HG03558 (cell line): ENCODE measurements around the gene PSMF1.
"Not testable (repeated sequence)": the region's sequence is repeated elsewhere in the genome, so short reads cannot be mapped to it uniquely, and the experiment has no call there.

Experiments used
- ATAC-seq: cut with Tn5 transposase; IDR thresholded peaks from one replicate; pipeline ENCODE4 v1.9.1; 2021; ENCODE audit warnings: moderate number of reproducible peaks; ENCODE audit not compliant: unreplicated experiment; ENCODE audit errors: extremely low read depth

The PSMF1 gene

GRCh38 chr20:1121429-1121828, 3.0 kb downstream of the PSMF1 start:
- ATAC-seq: no peak

DNA sequence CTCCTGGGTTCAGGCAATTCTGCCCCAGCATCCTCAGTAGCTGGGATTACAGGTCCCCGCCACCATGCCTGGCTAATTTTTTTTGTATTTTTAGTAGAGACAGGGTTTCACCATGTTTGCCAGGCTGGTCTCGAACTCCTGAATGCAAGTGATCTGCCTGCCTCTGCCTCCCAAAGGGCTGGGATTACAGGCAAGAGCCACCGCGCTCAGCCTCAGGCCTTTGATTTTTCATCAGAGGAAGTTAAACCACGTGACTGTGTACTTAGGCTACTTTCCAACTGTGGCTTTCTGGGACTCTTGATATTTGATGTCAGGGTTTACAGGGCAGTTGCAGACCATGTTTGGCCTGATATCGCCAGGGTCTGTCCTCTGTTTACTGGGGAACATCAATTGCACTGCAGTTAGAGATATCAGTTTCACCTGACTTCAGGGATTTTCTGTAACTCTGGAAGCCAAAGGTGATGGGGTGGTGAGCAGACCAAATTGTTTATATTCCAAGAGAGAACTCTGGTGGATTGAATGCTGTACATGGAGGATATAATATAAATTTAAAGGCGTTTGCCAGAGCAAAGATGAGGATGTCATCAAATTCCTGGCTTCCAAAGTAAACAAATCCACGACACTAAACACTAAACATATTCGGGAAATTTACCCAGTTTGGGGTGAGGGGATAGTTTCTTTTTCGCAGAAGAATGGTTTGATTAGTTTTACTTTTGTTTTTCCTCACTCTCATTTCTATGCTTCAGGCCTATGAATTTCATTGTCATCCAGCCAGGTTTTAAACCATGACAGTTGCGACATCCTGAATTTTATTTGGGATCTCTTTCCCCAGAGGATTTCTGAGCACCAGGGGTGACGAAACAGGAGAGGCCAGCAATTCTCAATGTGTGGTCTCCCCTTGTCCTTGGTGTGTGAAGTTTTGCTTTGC, 4.2 kb downstream of the PSMF1 start:
- no peak for ATAC-seq

DNA sequence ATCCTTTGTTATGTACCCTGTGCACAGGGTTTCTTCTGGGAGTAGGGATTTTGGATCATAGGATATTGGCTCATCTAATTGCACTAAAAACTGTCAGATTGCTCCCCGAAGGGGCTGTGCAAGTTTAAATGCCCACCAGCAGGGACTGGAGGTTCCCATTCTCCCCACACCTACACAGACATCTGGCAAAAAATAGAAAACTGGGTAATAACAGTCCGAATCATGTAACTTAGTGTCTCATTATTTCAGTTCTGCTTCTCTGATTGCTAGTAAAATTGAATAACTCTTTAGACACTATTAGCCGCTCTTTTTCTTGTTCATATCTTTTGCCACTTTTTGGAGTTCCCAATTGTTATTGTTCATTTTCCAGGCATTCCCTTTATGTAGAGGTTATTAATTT, 5.3 kb downstream of the PSMF1 start:
- ATAC-seq: no peak

DNA sequence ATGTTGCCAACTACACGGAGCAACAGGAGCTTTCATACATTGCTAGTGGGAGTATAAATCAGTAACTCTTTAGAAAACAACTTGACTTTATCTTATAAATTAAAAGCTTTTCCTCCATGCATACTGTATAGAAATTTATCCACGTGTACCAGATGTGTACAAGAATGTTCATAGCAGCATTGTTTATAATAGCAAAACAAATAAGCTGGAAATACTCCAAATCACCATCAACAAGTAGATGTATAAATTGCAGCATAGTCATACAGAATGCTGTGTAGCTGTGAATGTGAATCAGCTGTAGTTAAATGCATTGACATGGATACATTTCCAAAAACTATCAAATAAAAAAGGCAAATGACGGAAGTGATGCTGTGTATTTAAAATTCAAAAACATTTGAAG, 6.0 kb downstream of the PSMF1 start:
- no peak for ATAC-seq

DNA sequence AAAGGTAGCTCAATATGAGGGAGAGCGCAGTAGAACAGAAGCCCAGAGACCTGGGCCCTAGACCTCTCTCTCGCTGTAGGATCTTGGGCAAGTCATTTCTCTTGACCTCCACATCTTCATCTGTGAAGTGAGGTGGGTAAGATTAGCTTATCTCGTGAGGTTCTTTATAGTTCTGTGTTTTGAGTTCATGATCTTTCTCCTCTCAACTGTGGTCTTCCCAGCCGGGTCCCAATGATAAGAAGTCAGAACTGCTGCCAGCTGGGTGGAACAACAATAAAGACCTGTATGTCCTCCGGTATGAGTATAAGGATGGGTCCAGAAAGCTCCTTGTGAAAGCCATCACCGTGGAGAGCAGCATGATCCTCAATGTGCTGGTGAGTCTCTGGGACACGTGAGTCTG, 6.9 kb downstream of the PSMF1 start:
- ATAC-seq: no peak

DNA sequence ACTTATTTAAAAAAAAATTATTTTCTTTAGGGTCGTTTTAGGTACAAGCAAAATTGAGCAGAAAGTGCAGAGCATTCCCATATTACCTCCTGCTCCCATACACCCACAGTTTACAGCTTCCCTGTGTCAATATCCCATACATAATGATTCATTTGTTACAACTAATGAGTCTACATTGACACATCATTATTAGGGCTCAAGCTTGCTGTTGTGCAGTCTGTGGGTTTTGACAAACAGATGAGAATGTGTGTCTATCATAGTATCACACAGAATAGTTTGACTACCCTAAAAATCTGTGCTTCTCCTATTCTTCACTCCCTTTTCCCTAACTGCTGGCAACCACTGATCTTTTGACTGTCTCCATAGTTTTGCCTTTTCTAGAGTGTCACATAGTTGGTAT, 9.4 kb downstream of the PSMF1 start:
- ATAC-seq: no peak

DNA sequence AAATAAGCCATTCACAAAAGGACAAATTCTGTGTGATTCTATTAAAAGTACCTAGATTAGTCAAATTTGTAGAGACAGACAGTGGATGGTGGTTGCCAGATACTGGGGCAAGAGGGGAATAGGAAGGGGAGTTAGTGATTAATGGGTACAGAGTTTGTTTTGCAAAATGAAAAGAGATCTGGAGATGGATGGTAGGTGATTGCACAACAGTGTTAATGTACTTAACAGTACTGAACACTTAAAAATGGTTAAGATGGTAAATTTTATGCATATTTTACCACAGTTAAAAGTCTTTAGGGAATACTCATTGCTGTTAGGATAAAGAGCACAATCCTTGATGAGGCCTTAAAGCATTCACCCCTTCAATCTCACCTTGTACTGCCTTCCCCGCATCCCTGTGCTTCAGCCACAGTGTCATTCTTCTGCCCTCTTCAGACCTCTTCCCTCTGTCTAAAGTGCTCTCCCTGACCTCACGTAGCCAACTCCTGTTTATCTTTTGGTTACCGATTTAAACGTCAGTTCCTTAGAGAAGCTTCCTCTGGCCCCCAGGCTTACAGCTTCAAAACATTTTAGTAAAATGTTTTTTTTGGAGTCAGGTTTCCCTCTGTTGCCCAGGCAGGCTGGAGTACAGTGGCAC, 11.8 kb downstream of the PSMF1 start:
- ATAC-seq: no peak

DNA sequence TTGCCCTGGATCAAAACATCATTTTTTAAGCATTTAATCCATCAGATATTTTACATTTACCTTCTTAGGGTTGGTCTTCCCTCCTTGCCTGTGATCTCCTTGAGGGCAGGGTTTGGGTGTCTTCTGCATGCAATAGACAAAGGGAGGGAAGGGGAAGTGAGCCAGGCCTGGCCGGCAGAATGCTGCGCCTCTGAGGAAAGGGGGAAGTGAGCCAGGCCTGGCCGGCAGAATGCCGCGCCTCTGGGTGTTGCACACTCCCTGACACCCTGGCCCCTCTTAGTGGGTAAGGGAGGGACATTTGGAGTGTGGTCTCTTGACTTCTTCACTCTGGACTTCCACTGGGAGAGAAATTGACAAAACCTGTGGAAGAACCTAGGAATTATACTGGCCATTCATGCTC, 12.4 kb downstream of the PSMF1 start:
- no peak for ATAC-seq

DNA sequence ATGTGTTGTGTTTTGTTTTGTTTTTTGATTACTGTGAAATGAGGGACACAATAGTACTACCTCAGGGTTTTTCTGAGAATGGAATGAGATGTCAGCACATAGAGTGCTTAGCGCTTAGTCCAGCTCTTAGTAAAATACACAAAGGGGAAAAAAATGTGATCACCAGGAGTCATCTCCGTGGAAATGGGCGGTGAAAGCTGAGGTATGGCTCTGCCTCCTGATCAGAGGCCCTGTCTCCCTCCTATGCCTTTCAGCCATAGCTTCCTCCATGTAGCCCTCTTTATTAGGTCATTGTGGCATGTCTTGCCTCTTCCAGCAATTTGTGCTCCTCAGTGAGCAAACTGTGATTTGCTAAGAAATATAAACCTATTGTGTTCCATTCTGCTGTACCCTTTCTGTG, 13.0 kb downstream of the PSMF1 start:
- no peak for ATAC-seq

DNA sequence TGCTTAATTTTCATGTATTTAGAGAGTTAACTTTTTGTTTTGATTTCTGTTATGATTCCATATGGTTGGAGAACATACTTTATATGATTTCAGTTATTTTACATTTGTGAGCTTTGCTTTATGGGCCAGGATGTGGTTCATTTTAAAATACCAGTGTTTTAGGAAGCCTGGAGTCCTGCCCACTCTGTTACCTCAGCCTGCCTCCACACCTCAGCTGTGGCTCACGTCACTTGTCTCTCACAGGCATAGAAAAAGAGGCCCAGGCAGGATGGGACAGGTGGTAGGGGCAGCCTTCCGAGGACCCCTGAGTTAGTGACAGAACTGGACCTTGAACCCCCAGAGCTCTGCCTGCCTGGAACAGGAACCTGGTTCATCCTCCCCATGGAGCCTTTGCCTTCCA, 16.0 kb downstream of the PSMF1 start:
- no peak for ATAC-seq

DNA sequence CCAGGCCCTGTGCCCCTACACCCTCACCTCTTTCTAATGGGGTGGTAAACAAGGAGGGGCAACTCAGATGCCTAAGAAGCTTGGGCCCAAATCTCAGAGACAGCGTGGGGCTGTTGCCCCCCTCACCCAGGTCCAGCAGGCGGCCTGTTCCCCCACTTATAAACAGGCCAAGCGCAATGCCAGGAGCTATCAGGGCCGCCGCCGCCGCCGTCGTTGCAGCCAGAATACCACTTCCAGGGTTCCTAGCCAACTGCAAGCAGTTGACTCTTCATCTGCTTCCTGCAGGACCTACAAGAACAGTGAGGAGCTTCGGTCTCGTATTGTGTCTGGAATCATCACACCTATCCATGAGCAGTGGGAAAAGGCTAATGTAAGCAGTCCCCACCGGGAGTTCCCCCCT, 16.4 kb downstream of the PSMF1 start:
- ATAC-seq: no peak

DNA sequence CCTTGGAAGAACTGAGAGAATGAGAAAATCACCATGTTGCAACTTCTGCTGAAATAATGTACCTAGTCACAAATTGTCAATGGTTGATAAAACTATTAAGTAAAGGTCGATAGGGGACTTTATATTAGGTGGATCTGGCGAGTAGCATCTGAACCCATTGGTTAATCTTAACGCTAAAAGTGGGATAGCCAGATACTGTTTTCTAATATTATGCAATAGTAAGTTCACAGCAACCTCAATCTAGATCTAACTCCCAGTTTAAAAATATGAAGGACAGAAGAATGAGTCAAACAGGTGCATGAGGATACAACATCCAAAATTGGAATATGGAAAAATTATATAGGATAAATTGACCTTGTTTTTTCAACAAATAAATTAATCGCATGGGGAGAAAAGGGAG, 18.8 kb downstream of the PSMF1 start:
- ATAC-seq: no peak

- ATAC-seq: no peak
These were observed 26.2 kb downstream of the PSMF1 start for GRCh38 chr20:1144401-1145172.

GRCh38 chr20:1146957-1147356, 28.6 kb downstream of the PSMF1 start:
- ATAC-seq: no peak

- ATAC-seq: not testable (repeated sequence)
These were observed 31.4 kb downstream of the PSMF1 start for GRCh38 chr20:1149812-1150211.

GRCh38 chr20:1150218-1150617, 31.8 kb downstream of the PSMF1 start:
- no peak for ATAC-seq

GRCh38 chr20:1150968-1151367, 32.6 kb downstream of the PSMF1 start:
- ATAC-seq: no peak

- ATAC-seq: no peak
These were observed 35.8 kb downstream of the PSMF1 start for GRCh38 chr20:1154226-1154625.

- ATAC-seq: no peak
These were observed 36.3 kb downstream of the PSMF1 start for GRCh38 chr20:1154691-1155090.

- no peak for ATAC-seq
These were observed 36.9 kb downstream of the PSMF1 start for GRCh38 chr20:1155342-1155741.

- ATAC-seq: no peak
These were observed 42.1 kb downstream of the PSMF1 start for GRCh38 chr20:1160496-1160895.
